HCT116 (cell line): Measurements from ENCODE around the gene PADI3. TPM values are rescaled to one million over a fixed set of nuclear protein-coding genes. Genes with fewer than 3 reads are reported as not detected.

Source experiments
- ATAC-seq: fragments of 200-7000 bp; cut with Tn5 transposase; 2 replicates; pipeline ENCODE4 v1.9.1; 2020; ENCODE audit warnings: mild to moderate bottlenecking, moderate library complexity
- BruUV-seq: library from RNA; stranded (reverse); fragments of 400-500 nt; replicated peaks from 2 replicates; lab custom pipeline; 2021; lab: Mats Ljungman, UMichigan
- CTCF ChIA-PET: fragments of 300-600 bp; sonication (Branson Sonifier 250); formaldehyde crosslinking; loops from one replicate; lab custom pipeline; 2021; ENCODE audit warnings: antibody characterized with exemption; lab: Charles Lee
- POLR2A ChIA-PET: fragments of 300-600, 350-600 bp; sonication (Branson Sonifier 250); formaldehyde crosslinking; loops from one replicate; lab custom pipeline; 2021; ENCODE audit warnings: antibody characterized with exemption; lab: Charles Lee
- RAD21 ChIA-PET, 2 experiments: fragments of 300-600 bp; sonication (Branson Sonifier 250); formaldehyde crosslinking; loops; one replicate each; lab custom pipeline; 2023; ENCODE audit warnings: low total read pairs in 2 of 2; ENCODE audit not compliant: uncharacterized antibody in 2 of 2, unreplicated experiment in 2 of 2, low non-redundant PET in 1 of 2; lab: Charles Lee
- DNase-seq: peaks from one replicate; pipeline ENCODE4 v3.0.0-alpha.2; 2010; ENCODE audit warnings: low read depth, low spot score
- H2AFZ ChIP-seq: fragments of 200-600 bp; shearing (Covaris generic), sonication (generic); 2 replicates; pipeline ENCODE4 v1.6.1; 2017; ENCODE audit warnings: low read depth, mixed run types, mixed read lengths, antibody characterized with exemption, low read length; ENCODE audit not compliant: poor library complexity, severe bottlenecking
- H3K27ac ChIP-seq: 2 replicates; pipeline ENCODE4 v1.5.1; 2012; ENCODE audit warnings: low read depth, low read length
- H3K27me3 ChIP-seq: fragments of 200-600 bp; sonication (generic); 2 replicates; pipeline ENCODE4 v1.6.1; 2016; ENCODE audit warnings: mixed run types, low read length, mixed read lengths; ENCODE audit not compliant: insufficient read depth
- H3K36me3 ChIP-seq, 2 experiments: fragments of 200-500 bp in 1 of 2; fragments of 200-600 bp in 1 of 2; sonication (Bioruptor generic) in 1 of 2; sonication (generic) in 1 of 2; 2 replicates each; pipeline versions ENCODE4 v1.5.1 to v1.6.1; 2014 to 2016; ENCODE audit warnings: low read length in 2 of 2, inconsistent platforms in 1 of 2, mixed read lengths in 1 of 2, mixed run types in 1 of 2; ENCODE audit not compliant: insufficient read depth in 2 of 2, control insufficient read depth in 1 of 2
- H3K4me1 ChIP-seq, 2 experiments: fragments of 200-600 bp in 1 of 2; sonication (generic) in 1 of 2; 2 replicates each; pipeline versions ENCODE4 v1.5.1 to v1.6.1; 2012 to 2017; ENCODE audit warnings: low read length in 2 of 2, inconsistent platforms in 1 of 2, mild to moderate bottlenecking in 1 of 2, mixed read lengths in 1 of 2, mixed run types in 1 of 2, moderate library complexity in 1 of 2; ENCODE audit not compliant: insufficient read depth in 2 of 2, control insufficient read depth in 1 of 2
- H3K4me2 ChIP-seq: fragments of 200-600 bp; sonication (generic); 2 replicates; pipeline ENCODE4 v1.6.1; 2017; ENCODE audit warnings: mixed run types, low read length, mixed read lengths
- H3K4me3 ChIP-seq, 2 experiments: fragments of 200-600 bp in 1 of 2; sonication (generic) in 1 of 2; replicated peaks in 1 of 2; 2 replicates each; pipeline ENCODE4 v1.5.1; 2011 to 2016; ENCODE audit warnings: low read length in 2 of 2, control low read depth in 1 of 2, low read depth in 1 of 2, mild to moderate bottlenecking in 1 of 2, mixed read lengths in 1 of 2, mixed run types in 1 of 2
- H3K79me2 ChIP-seq: fragments of 200-600 bp; sonication (generic); 2 replicates; pipeline ENCODE4 v1.6.1; 2017; ENCODE audit warnings: mild to moderate bottlenecking, mixed run types, low read length, moderate library complexity, mixed read lengths; ENCODE audit not compliant: insufficient read depth
- H3K9ac ChIP-seq: fragments of 200-600 bp; sonication (generic); 2 replicates; pipeline ENCODE4 v1.6.1; 2016; ENCODE audit warnings: low read length, mixed read lengths
- H3K9me2 ChIP-seq: fragments of 200-600 bp; sonication (generic), shearing (Covaris generic); 2 replicates; pipeline ENCODE4 v1.6.1; 2017; ENCODE audit warnings: mixed run types, mild to moderate bottlenecking, moderate library complexity; ENCODE audit not compliant: insufficient read depth
- H3K9me3 ChIP-seq, 2 experiments: fragments of 200-500 bp in 1 of 2; fragments of 200-600 bp in 1 of 2; sonication (Bioruptor generic) in 1 of 2; sonication (generic) in 1 of 2; 2 replicates each; pipeline ENCODE4 v1.6.1; 2014 to 2017; ENCODE audit warnings: low read length in 2 of 2, mixed read lengths in 2 of 2, inconsistent platforms in 1 of 2, low read depth in 1 of 2, mild to moderate bottlenecking in 1 of 2, mixed run types in 1 of 2, moderate library complexity in 1 of 2; ENCODE audit not compliant: control insufficient read depth in 1 of 2, insufficient read depth in 1 of 2
- H4K20me1 ChIP-seq: fragments of 200-600 bp; sonication (generic), shearing (Covaris generic); 2 replicates; pipeline ENCODE4 v1.6.1; 2017; ENCODE audit warnings: mixed run types, mild to moderate bottlenecking, moderate library complexity; ENCODE audit not compliant: insufficient read depth
- CBX3 ChIP-seq: IDR thresholded peaks from 2 replicates; pipeline ENCODE4 v1.6.1; 2012; ENCODE audit warnings: low read depth
- CEBPB ChIP-seq: IDR thresholded peaks from 2 replicates; pipeline ENCODE4 v1.6.1; 2012; ENCODE audit warnings: low read depth
- CTCF ChIP-seq, 3 experiments: fragments of 200-600 bp in 1 of 3; sonication (generic) in 1 of 3; IDR thresholded peaks in 2 of 3; conservative IDR thresholded peaks in 1 of 3; 2 replicates each; pipeline ENCODE4 v1.5.1; 2012 to 2017; ENCODE audit warnings: low read depth in 2 of 3, low read length in 2 of 3, antibody characterized with exemption in 1 of 3, borderline replicate concordance in 1 of 3, control low read depth in 1 of 3, mild to moderate bottlenecking in 1 of 3, mixed read lengths in 1 of 3, mixed run types in 1 of 3, moderate library complexity in 1 of 3; ENCODE audit not compliant: insufficient read depth in 1 of 3
- EGR1 ChIP-seq: IDR thresholded peaks from 2 replicates; pipeline ENCODE4 v1.6.1; 2012; ENCODE audit warnings: low read depth
- EZH2 ChIP-seq: fragments of 200-600 bp; sonication (generic); IDR thresholded peaks from 2 replicates; pipeline ENCODE4 v1.6.1; 2017; ENCODE audit warnings: antibody characterized with exemption, mixed run types
- JUND ChIP-seq: IDR thresholded peaks from 2 replicates; pipeline ENCODE4 v1.6.1; 2012
- MAX ChIP-seq: IDR thresholded peaks from 2 replicates; pipeline ENCODE4 v1.6.1; 2012
- RAD21 ChIP-seq: IDR thresholded peaks from 2 replicates; pipeline ENCODE4 v1.6.1; 2012; ENCODE audit warnings: low read depth, mild to moderate bottlenecking
- SIN3A ChIP-seq: IDR thresholded peaks from 2 replicates; pipeline ENCODE4 v1.6.1; 2012; ENCODE audit warnings: low read depth
- SRF ChIP-seq: IDR thresholded peaks from 2 replicates; pipeline ENCODE4 v1.6.1; 2012; ENCODE audit warnings: low read depth
- TCF7L2 ChIP-seq: IDR thresholded peaks from 2 replicates; pipeline ENCODE4 v1.7.0; 2011; ENCODE audit warnings: borderline replicate concordance, inconsistent platforms; ENCODE audit not compliant: insufficient read depth, insufficient read length; ENCODE audit errors: extremely low read depth
- YY1 ChIP-seq: IDR thresholded peaks from 2 replicates; pipeline ENCODE4 v1.6.1; 2011; ENCODE audit warnings: low read length, low read depth, moderate library complexity, mild to moderate bottlenecking; ENCODE audit not compliant: insufficient replicate concordance; ENCODE audit errors: extremely low read depth
- ZBTB33 ChIP-seq: IDR thresholded peaks from 2 replicates; pipeline ENCODE4 v1.6.1; 2011; ENCODE audit warnings: mild to moderate bottlenecking, low read length, moderate library complexity; ENCODE audit not compliant: insufficient replicate concordance; ENCODE audit errors: extremely low read depth
- ZFX ChIP-seq: fragments of 450-650 bp; IDR thresholded peaks from 2 replicates; pipeline ENCODE4 v1.6.1; 2017
- intact Hi-C: fragments of 100-400 bp; cut with micrococcal nuclease; formaldehyde crosslinking; loops from 2 replicates; pipeline ENCODE4 v1.10.0; 2022
- total RNA-seq: library from RNA; stranded (reverse); gene quantifications from one replicate; pipeline ENCODE4 v1.2.1, GENCODE V29; 2021; ENCODE audit not compliant: unreplicated experiment

PADI3 gene
- total RNA-seq, 1 experiment from 2014 or later, result 0.93 TPM

GRCh38 chr1:17210176-17210575, 38.7 kb upstream of the PADI3 start:
- no peak overlapping the region for H3K27ac ChIP-seq
- ChIA-PET RAD21 (interaction anchor here in 1 of 2 experiments (0.6 kb wide), 1 partner anchor 32 kb away, joined by 3 read pairs; no protein-coding TSS in a partner anchor), POLR2A (no interaction called here), CTCF (no interaction called here)
- peaks cover 23 to 61% of the 10 kb centered on the region in 2 experiments for H3K4me1 ChIP-seq
- H3K9me3 ChIP-seq, result no peaks in the 10 kb centered on the region
- H3K36me3 ChIP-seq, result no peaks in the 10 kb centered on the region
- no peaks in the 10 kb centered on the region for H3K79me2 ChIP-seq
- ATAC-seq, result no peak
- H3K4me2 ChIP-seq, result peak overlapping the region; percentile 33; the same call in 1 of the 2 replicates
- no peak for DNase-seq
- no peak overlapping the region for H3K4me3 ChIP-seq
- BruUV-seq, result no TSS peak
- TF ChIP-seq CBX3 (no peak), ZFX (no peak), EGR1 (no peak), CTCF (IDR thresholded peaks at IDR 0.05 in 2 of 3, conservative IDR thresholded peaks at IDR 0.05 in 1 of 3; ENCODE audit: borderline replicate concordance in 1 of 3, insufficient read depth in 1 of 3, low read depth in 2 of 3, low read length in 2 of 3) (no peak), JUND (no peak), SRF (no peak), ZBTB33 (no peak), RAD21 (no peak), MAX (no peak), SIN3A (no peak), EZH2 (no peak), TCF7L2 (no peak), YY1 (no peak), CEBPB (no peak)
- H3K9ac ChIP-seq, result peak overlapping the region; percentile 20; the same call in 1 of the 2 replicates
- no peaks in the 10 kb centered on the region for H3K9me2 ChIP-seq
- H3K27me3 ChIP-seq, result no peaks in the 10 kb centered on the region
- no peak overlapping the region for H2AFZ ChIP-seq
- no peaks in the 10 kb centered on the region for H4K20me1 ChIP-seq
- intact Hi-C loops, result no loop called here
